Lower leg skin (tissue), 3 donors: ENCODE data around the gene NUFIP2.

Experiments
- POLR2A ChIP-seq, 2 donors: fragments of 450-650 bp; IDR thresholded peaks; one replicate each; pipeline ENCODE4 v1.6.1; 2016 to 2017; ENCODE audit warnings: antibody characterized with exemption in 2 of 2, mild to moderate bottlenecking in 1 of 2, moderate library complexity in 1 of 2
- TF ChIP-seq, protein P1 (sequence below), 3 donors: fragments of 450-650 bp; IDR thresholded peaks; one replicate each; pipeline ENCODE4 v1.5.1; 2016; ENCODE audit warnings: antibody characterized with exemption in 3 of 3, mild to moderate bottlenecking in 3 of 3, moderate library complexity in 2 of 3

DNA sequence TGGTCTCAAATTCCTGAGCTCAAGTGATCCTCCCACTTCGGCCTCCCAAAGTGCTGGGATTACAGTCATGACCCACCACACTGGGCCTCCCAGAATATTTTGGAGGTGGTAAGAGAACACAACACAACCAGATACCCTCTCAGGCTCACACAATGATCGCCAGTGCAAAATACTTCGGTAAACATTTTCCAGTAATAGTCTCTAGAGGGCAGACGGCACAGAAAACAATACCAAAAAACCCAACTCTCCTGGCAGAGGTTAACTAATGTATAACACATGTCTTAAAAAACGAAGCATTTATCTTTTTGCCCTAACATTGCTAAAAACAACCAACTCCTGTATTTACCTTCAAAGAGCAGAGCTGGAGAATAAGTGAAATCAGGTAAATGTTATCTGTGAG, 10.5 kb downstream of the NUFIP2 start:
- TF ChIP-seq POLR2A (IDR thresholded peaks at IDR 0.05) = no peak
- TF ChIP-seq, protein P1, sequence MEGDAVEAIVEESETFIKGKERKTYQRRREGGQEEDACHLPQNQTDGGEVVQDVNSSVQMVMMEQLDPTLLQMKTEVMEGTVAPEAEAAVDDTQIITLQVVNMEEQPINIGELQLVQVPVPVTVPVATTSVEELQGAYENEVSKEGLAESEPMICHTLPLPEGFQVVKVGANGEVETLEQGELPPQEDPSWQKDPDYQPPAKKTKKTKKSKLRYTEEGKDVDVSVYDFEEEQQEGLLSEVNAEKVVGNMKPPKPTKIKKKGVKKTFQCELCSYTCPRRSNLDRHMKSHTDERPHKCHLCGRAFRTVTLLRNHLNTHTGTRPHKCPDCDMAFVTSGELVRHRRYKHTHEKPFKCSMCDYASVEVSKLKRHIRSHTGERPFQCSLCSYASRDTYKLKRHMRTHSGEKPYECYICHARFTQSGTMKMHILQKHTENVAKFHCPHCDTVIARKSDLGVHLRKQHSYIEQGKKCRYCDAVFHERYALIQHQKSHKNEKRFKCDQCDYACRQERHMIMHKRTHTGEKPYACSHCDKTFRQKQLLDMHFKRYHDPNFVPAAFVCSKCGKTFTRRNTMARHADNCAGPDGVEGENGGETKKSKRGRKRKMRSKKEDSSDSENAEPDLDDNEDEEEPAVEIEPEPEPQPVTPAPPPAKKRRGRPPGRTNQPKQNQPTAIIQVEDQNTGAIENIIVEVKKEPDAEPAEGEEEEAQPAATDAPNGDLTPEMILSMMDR (IDR thresholded peaks at IDR 0.05) = no peak
